GM19395 (cell line): ENCODE data around the gene STARD6.
"Not testable (repeated sequence)": the region's sequence is repeated elsewhere in the genome, so short reads cannot be mapped to it uniquely, and the experiment has no call there.

Experiments used
- ATAC-seq: cut with Tn5 transposase; IDR thresholded peaks from one replicate; pipeline ENCODE4 v1.9.1; 2021; ENCODE audit warnings: mild to moderate bottlenecking, moderate library complexity; ENCODE audit not compliant: unreplicated experiment

The STARD6 gene

GRCh38 chr18:54357660-54358494, at the start of gene STARD6, which contains the start of gene C18orf54:
STARD6 (minus strand) TSS chr18:54357858; CDS start chr18:54354573, 3,285 bp downstream.
C18orf54 (plus strand) TSS chr18:54357906; CDS start chr18:54360573, 2,667 bp downstream.
- ATAC-seq, result peak; percentile 88

- no peak for ATAC-seq
Observed at GRCh38 chr18:54405290-54405689, 47.6 kb upstream of the STARD6 start.

GRCh38 chr18:54396760-54397159, 39.1 kb upstream of the STARD6 start:
- ATAC-seq, result no peak

GRCh38 chr18:54393648-54394294, 36.1 kb upstream of the STARD6 start:
- no peak for ATAC-seq

- peak; percentile 74 for ATAC-seq
Observed at GRCh38 chr18:54392543-54393023, 34.9 kb upstream of the STARD6 start.

GRCh38 chr18:54390838-54391237, 33.2 kb upstream of the STARD6 start:
- ATAC-seq, result no peak

- ATAC-seq, result no peak
Observed at GRCh38 chr18:54389143-54389505, 31.5 kb upstream of the STARD6 start.

GRCh38 chr18:54388203-54389142, 30.8 kb upstream of the STARD6 start:
- peak; percentile 94 for ATAC-seq

- ATAC-seq, result no peak
Observed at GRCh38 chr18:54387631-54388030, 30.0 kb upstream of the STARD6 start.

GRCh38 chr18:54386800-54387495, 29.3 kb upstream of the STARD6 start:
- not testable (repeated sequence) for ATAC-seq

GRCh38 chr18:54386043-54386442, 28.4 kb upstream of the STARD6 start:
- no peak for ATAC-seq

GRCh38 chr18:54382733-54383252, 25.1 kb upstream of the STARD6 start:
- ATAC-seq, result no peak

- ATAC-seq, result no peak
Observed at GRCh38 chr18:54382076-54382475, 24.4 kb upstream of the STARD6 start.

GRCh38 chr18:54381640-54382039, 24.0 kb upstream of the STARD6 start:
- ATAC-seq, result no peak

GRCh38 chr18:54378057-54378456, 20.4 kb upstream of the STARD6 start:
- ATAC-seq, result peak; percentile 65

- no peak for ATAC-seq
Observed at GRCh38 chr18:54360406-54360805, 2.7 kb upstream of the STARD6 start.

- no peak for ATAC-seq
Observed at GRCh38 chr18:54359233-54359632, 1.6 kb upstream of the STARD6 start.

GRCh38 chr18:54358495-54359040, 910 bp upstream of the STARD6 start:
- peak; percentile 28 for ATAC-seq

GRCh38 chr18:54357082-54357659, 487 bp downstream of the STARD6 start:
- peak; percentile 48 for ATAC-seq
